LNCAP (cell line): ENCODE results near the gene HSD17B1.

Experiments
- TF ChIP-seq, protein P1 (sequence below): fragments of 450-650 bp; IDR thresholded peaks from 2 replicates; pipeline ENCODE4 v1.5.1; 2017; ENCODE audit warnings: mild to moderate bottlenecking

HSD17B1 gene

DNA sequence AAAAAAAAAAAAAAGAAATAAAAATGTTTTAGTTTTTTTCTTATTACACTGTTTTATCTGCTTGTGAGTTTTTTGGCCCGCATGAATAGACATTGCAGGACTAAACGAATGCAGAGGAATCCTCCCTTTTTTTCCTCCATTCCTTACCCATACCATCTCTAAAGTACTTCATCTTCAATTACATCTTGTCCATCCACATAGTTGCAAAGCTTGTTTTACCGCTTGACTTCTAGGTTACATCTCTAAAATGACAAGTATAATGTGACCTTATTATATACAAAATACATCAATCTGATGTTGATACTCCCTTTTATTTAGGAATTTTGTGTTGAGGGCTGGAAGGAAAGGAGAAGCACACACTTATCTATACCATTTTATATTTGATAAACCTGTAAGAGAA is 43.7 kb downstream of the HSD17B1 start:
- TF ChIP-seq, protein P1, sequence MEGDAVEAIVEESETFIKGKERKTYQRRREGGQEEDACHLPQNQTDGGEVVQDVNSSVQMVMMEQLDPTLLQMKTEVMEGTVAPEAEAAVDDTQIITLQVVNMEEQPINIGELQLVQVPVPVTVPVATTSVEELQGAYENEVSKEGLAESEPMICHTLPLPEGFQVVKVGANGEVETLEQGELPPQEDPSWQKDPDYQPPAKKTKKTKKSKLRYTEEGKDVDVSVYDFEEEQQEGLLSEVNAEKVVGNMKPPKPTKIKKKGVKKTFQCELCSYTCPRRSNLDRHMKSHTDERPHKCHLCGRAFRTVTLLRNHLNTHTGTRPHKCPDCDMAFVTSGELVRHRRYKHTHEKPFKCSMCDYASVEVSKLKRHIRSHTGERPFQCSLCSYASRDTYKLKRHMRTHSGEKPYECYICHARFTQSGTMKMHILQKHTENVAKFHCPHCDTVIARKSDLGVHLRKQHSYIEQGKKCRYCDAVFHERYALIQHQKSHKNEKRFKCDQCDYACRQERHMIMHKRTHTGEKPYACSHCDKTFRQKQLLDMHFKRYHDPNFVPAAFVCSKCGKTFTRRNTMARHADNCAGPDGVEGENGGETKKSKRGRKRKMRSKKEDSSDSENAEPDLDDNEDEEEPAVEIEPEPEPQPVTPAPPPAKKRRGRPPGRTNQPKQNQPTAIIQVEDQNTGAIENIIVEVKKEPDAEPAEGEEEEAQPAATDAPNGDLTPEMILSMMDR: no peak

DNA sequence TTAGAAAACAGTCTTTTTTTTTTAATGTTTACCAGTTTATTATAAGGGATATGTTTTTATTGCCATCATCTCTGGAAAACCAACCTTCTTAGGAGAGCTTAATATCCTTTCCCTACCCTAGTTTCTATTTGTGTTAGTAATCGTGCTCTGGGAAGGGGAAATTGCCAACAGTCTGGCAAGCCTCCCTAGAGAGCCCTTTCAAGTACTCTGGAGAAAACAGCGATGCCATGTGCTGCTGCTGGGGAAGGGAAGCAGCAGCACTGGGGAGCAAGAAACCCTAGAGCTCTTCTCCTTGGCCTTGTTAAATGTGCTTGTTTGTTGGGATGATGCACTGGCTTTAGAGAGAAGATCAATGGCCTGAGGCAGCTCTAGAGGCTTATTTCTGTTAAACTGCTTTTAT is 46.2 kb downstream of the HSD17B1 start:
- TF ChIP-seq, protein P1: no peak

DNA sequence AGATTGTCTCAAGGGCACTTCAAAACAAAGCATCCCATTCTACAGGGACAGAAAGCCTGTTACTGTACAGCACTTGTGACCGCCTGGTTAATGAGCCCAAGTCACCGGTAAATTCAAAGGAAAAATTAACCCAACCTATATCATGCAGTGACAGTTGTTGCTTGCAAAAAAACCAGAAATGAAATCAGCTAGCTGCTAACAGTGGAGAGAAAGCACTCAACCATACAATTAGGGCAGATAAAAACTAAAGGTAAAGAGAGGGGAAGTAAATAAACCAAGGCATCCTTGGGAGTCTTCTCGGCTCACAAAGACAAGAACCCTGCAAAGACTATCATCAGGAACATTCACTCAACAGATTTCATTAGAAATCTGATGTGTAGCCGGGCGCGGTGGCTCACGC is 50.6 kb downstream of the HSD17B1 start:
- TF ChIP-seq, protein P1: no peak
